ENCODE measurements around the gene CASTOR1.

DNA sequence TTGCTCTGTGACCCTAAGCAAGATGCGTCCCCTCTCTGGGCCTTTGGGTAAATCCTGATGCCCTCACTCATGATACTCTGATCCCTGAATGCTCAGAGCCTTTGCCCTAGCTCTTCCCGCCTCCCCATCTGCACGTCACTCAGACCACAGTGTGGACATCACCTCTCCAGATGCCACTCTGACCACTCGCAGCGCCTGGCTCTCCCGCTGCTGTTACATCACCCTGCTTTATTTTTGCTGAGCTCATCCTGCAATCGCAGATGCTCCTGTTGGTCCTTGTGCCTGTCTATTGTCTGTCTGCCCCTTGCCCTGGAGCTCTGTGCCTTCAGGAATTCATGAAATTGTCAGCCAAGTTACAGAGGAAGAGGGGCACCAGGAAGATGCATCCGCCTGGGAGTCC is 28.2 kb downstream of the CASTOR1 start:
- TF ChIP-seq, protein P1, sequence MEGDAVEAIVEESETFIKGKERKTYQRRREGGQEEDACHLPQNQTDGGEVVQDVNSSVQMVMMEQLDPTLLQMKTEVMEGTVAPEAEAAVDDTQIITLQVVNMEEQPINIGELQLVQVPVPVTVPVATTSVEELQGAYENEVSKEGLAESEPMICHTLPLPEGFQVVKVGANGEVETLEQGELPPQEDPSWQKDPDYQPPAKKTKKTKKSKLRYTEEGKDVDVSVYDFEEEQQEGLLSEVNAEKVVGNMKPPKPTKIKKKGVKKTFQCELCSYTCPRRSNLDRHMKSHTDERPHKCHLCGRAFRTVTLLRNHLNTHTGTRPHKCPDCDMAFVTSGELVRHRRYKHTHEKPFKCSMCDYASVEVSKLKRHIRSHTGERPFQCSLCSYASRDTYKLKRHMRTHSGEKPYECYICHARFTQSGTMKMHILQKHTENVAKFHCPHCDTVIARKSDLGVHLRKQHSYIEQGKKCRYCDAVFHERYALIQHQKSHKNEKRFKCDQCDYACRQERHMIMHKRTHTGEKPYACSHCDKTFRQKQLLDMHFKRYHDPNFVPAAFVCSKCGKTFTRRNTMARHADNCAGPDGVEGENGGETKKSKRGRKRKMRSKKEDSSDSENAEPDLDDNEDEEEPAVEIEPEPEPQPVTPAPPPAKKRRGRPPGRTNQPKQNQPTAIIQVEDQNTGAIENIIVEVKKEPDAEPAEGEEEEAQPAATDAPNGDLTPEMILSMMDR (conservative IDR thresholded peaks at IDR 0.05): no peak
- no peak for TF ChIP-seq ZFX (IDR thresholded peaks at IDR 0.05)
